22Rv1 (cell line): ENCODE results near the gene TP53I11.

Experiments
- H3K27ac ChIP-seq: fragments of 450-650 bp; 2 replicates; pipeline ENCODE4 v1.5.1; 2017
- ZFX ChIP-seq: fragments of 450-650 bp; IDR thresholded peaks from 2 replicates; pipeline ENCODE4 v1.6.1; 2017; ENCODE audit warnings: antibody characterized with exemption, borderline replicate concordance
- TF ChIP-seq, protein P1 (sequence below): fragments of 450-650 bp; IDR thresholded peaks from 2 replicates; pipeline ENCODE4 v1.5.1; 2017; ENCODE audit warnings: mild to moderate bottlenecking

TP53I11 gene

DNA sequence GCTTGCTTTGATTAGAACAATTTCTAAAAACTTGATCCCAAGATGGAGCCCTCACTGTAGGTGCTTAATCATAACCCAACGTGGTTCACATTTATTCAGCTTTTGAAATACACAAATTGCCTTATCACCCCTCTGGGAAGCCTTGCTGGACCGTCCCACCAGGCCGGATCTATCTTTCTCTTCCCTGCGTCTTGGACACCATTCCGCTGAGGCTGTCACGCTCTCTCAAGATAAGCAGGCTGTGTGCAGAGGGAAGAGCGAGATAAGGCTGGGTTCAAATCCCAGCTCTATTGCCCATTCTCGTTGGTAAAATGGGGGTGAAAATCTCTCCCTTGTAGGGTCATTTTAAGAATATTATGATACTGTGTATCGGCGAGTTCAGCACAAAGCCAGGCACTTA lies 20.5 kb upstream of the TP53I11 start:
- no peak overlapping the region for H3K27ac ChIP-seq
- no peak for TF ChIP-seq ZFX
- TF ChIP-seq, protein P1, sequence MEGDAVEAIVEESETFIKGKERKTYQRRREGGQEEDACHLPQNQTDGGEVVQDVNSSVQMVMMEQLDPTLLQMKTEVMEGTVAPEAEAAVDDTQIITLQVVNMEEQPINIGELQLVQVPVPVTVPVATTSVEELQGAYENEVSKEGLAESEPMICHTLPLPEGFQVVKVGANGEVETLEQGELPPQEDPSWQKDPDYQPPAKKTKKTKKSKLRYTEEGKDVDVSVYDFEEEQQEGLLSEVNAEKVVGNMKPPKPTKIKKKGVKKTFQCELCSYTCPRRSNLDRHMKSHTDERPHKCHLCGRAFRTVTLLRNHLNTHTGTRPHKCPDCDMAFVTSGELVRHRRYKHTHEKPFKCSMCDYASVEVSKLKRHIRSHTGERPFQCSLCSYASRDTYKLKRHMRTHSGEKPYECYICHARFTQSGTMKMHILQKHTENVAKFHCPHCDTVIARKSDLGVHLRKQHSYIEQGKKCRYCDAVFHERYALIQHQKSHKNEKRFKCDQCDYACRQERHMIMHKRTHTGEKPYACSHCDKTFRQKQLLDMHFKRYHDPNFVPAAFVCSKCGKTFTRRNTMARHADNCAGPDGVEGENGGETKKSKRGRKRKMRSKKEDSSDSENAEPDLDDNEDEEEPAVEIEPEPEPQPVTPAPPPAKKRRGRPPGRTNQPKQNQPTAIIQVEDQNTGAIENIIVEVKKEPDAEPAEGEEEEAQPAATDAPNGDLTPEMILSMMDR: no peak

DNA sequence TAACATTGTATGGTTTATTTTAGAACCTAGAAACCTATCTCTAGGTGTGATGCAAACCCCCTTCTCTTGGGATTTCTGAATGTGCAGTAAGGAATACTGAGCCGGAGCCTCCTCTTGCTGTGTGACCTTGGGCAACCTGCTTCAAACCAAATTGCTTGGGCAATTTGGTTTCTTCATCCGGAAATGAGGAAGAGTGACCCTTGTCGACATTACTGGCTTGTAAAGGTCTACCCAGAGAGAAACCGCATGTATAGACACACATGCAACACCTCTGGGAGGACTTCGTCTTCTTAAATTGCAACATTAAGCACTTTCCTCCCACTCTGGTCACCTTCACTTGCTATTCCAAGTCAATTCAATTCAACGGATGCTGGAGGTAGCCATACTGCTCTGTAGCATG lies 19.6 kb upstream of the TP53I11 start:
- no peak overlapping the region for H3K27ac ChIP-seq
- no peak for TF ChIP-seq ZFX
- TF ChIP-seq, protein P1: no peak

DNA sequence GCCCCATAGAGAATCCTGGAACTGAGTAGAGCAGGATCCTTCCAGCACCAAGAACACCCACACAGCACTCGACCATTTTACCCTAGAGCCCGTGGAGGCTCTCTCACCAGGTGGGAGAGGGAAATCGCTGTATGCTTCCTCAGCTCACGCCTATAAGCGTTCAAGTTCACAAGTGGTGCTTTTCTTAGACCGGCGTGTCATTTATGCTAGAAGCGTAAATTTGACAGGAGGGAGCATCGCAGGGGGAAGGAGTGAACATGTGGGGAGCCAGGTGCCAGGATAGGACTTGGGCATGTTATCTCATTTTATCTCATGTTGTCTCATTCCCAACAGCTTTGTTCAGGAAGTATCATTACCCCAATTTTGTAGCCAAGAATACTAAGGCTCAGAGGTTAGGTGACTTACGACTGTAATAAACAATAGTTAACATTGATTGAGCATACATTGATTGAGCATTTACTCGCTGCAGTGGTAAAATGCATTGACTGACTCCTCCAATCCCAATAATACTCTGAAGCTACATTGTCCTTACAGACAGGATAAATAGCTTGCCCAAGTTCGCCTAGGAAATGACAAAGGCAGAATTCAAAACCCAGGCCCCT lies 19.1 kb upstream of the TP53I11 start:
- no peak for TF ChIP-seq ZFX
- TF ChIP-seq, protein P1: no peak
- no peak overlapping the region for H3K27ac ChIP-seq

DNA sequence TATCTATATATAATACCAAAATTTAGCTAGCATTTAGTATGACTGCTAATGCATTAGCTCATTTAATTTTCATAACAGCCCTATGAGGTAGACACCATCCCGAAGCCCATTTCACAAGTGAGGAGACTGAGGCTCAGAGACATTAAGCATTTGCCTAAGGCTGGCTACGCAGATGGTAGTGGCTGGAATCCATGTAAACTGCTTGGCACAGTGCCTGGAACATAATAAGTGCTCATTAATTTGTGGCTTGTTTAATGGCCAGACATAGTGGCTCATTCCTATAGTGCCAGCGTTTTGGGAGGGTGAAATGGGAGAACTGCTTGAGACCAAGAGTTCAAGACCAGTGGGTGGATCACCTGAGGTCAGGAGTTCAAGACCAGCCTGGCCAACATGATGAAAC lies 17.8 kb upstream of the TP53I11 start:
- no peak for TF ChIP-seq ZFX
- TF ChIP-seq, protein P1: no peak
- no peak overlapping the region for H3K27ac ChIP-seq

DNA sequence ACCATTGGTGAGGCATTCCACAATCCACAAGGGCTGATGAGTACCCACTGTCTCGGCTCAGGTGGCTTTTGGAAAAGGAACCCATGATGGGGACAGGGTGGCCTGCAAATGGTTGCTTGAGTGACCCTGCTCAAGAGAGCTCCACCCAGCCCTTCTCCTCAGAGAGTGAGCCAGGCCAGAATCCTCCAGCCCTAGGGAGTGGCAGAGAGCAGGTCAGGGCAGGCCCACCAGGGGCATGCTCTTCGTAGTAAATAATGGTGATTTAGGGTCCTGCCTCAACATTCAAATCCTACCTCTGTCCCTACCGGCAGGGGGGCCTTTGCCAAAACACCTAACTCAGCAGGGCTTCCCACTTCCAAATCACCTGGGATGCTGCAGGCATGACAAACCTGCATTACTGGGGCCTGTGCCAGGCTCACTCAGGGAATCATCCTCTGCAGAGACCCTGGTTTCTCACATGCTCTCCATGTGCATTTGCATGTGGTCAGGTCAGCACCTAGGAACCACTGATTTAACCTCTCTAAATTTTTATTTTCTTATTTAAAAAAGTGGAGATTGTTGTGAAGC lies 17.3 kb upstream of the TP53I11 start:
- no peak overlapping the region for H3K27ac ChIP-seq
- TF ChIP-seq, protein P1: no peak
- no peak for TF ChIP-seq ZFX

DNA sequence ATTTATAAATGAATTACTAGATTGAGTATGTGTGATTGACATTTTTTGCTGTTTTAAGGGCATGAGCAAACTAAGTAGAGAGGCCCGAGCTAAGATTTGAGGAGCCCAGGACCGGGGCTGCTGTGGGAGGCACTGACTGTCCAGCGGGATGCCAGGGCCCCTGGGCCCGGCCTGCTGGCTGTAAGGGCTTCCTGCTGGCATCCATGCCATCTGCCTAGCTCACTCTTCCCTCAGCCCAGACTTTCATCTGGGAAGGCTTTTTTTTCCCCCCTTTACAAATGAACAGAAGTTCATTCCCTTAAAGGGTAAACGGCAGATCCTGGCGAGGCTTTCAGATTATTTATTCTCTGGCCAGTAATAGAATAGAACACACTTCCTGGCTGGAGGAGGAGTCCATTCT lies 16.0 kb upstream of the TP53I11 start:
- H3K27ac ChIP-seq: no peak overlapping the region
- TF ChIP-seq ZFX: no peak
- TF ChIP-seq, protein P1: no peak

DNA sequence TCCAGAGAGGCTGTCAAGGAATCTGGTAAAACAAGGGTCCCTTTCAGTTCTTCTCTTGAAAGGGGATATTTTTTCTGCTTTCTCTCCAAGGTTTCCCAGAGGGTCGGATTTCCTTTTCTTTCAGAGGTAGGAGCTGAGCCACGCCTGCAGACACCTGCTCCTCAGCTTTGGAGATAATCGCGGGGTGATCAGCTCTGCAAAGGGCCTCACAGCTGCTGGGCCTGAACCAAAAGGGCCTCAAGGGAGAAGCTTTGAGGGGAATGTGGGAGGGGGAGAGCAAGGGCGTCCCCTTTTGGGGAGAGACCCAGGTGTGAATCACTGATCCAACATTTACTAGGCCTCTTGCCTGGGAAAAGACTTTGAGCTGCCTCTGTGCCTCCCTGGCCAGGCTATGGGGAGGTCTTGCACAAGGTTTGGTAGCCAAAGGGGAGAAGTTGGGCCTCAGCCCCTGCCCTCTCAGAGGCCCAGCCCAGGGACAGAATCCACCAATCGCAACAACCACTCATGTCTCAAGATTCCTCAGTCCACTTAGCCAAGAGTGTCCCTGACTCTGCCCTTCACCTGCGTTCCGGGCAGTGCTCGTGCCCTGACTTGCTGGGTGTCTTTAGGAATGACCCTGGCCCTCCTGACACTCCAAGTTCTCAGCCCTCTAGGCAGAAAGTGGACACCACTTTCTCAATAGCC lies 14.0 kb upstream of the TP53I11 start:
- no peak overlapping the region for H3K27ac ChIP-seq
- TF ChIP-seq, protein P1: no peak
- no peak for TF ChIP-seq ZFX
